OCI-LY1 (cell line): Measurements from ENCODE around the gene ARID3A.

ENCODE experiments used
- H2AFZ ChIP-seq: fragments of 200-600 bp; sonication (generic), shearing (Covaris generic); 2 replicates; pipeline ENCODE4 v1.6.0; 2014; ENCODE audit warnings: antibody characterized with exemption, mild to moderate bottlenecking, low read length
- H3F3A ChIP-seq: fragments of 200-600 bp; sonication (generic), shearing (Covaris generic); 2 replicates; pipeline ENCODE4 v1.6.0; 2014; ENCODE audit warnings: mild to moderate bottlenecking, antibody characterized with exemption, low read length, moderate library complexity; ENCODE audit not compliant: insufficient read depth
- H3K27ac ChIP-seq: fragments of 200-600 bp; sonication (generic); 2 replicates; pipeline ENCODE4 v1.5.1; 2014; ENCODE audit warnings: low read length, mixed run types, mild to moderate bottlenecking, low read depth; ENCODE audit not compliant: poor library complexity, severe bottlenecking
- H3K27me3 ChIP-seq: fragments of 200-600 bp; sonication (generic); 2 replicates; pipeline ENCODE4 v1.6.0; 2014; ENCODE audit warnings: antibody characterized with exemption, mild to moderate bottlenecking, low read length, moderate library complexity; ENCODE audit not compliant: insufficient read depth
- H3K36me3 ChIP-seq: fragments of 200-600 bp; sonication (generic); 2 replicates; pipeline ENCODE4 v1.6.1; 2014; ENCODE audit warnings: mild to moderate bottlenecking, antibody characterized with exemption, low read length, moderate library complexity, mixed read lengths; ENCODE audit not compliant: insufficient read depth
- H3K4me1 ChIP-seq: fragments of 200-600 bp; sonication (generic); 2 replicates; pipeline ENCODE4 v1.5.1; 2014; ENCODE audit warnings: mild to moderate bottlenecking, low read length, moderate library complexity; ENCODE audit not compliant: insufficient read depth, severe bottlenecking
- H3K4me2 ChIP-seq: fragments of 200-600 bp; sonication (generic), shearing (Covaris generic); 2 replicates; pipeline ENCODE4 v1.6.1; 2014; ENCODE audit warnings: low read length
- H3K4me3 ChIP-seq: fragments of 200-600 bp; sonication (generic); 2 replicates; pipeline ENCODE4 v1.5.1; 2014; ENCODE audit warnings: low read length, low read depth, mild to moderate bottlenecking, mixed read lengths; ENCODE audit not compliant: poor library complexity, severe bottlenecking
- H3K79me2 ChIP-seq: fragments of 200-600 bp; shearing (Covaris generic); 2 replicates; pipeline ENCODE4 v1.6.1; 2016; ENCODE audit warnings: mixed run types, low read length, mixed read lengths; ENCODE audit not compliant: insufficient read depth
- H3K9ac ChIP-seq: fragments of 200-600 bp; sonication (generic), shearing (Covaris generic); 2 replicates; pipeline ENCODE4 v1.6.1; 2014; ENCODE audit warnings: mild to moderate bottlenecking, low read length, mixed read lengths
- H3K9me2 ChIP-seq: fragments of 200-600 bp; sonication (generic), shearing (Covaris generic); 2 replicates; pipeline ENCODE4 v1.6.1; 2014; ENCODE audit warnings: low read depth, mild to moderate bottlenecking, low read length, mixed read lengths
- H3K9me3 ChIP-seq: fragments of 200-600 bp; shearing (Covaris generic); 2 replicates; pipeline ENCODE4 v1.6.1; 2014; ENCODE audit warnings: low read length, mixed read lengths
- H4K20me1 ChIP-seq: fragments of 200-600 bp; sonication (generic), shearing (Covaris generic); 2 replicates; pipeline ENCODE4 v1.6.0; 2016; ENCODE audit warnings: mild to moderate bottlenecking, low read length; ENCODE audit not compliant: insufficient read depth
- EZH2 ChIP-seq: fragments of 200-600 bp; sonication (generic), shearing (Covaris generic); IDR thresholded peaks from 2 replicates; pipeline ENCODE4 v1.8.0; 2017; ENCODE audit warnings: borderline replicate concordance, mixed run types, mild to moderate bottlenecking, antibody characterized with exemption, low read length, moderate library complexity, mixed read lengths
- TF ChIP-seq, protein P1 (sequence below): fragments of 200-600 bp; sonication (generic), shearing (Covaris generic); IDR thresholded peaks from 2 replicates; pipeline ENCODE4 v1.5.1; 2017; ENCODE audit warnings: mild to moderate bottlenecking, antibody characterized with exemption, low read length, moderate library complexity, mixed read lengths

The ARID3A gene

DNA sequence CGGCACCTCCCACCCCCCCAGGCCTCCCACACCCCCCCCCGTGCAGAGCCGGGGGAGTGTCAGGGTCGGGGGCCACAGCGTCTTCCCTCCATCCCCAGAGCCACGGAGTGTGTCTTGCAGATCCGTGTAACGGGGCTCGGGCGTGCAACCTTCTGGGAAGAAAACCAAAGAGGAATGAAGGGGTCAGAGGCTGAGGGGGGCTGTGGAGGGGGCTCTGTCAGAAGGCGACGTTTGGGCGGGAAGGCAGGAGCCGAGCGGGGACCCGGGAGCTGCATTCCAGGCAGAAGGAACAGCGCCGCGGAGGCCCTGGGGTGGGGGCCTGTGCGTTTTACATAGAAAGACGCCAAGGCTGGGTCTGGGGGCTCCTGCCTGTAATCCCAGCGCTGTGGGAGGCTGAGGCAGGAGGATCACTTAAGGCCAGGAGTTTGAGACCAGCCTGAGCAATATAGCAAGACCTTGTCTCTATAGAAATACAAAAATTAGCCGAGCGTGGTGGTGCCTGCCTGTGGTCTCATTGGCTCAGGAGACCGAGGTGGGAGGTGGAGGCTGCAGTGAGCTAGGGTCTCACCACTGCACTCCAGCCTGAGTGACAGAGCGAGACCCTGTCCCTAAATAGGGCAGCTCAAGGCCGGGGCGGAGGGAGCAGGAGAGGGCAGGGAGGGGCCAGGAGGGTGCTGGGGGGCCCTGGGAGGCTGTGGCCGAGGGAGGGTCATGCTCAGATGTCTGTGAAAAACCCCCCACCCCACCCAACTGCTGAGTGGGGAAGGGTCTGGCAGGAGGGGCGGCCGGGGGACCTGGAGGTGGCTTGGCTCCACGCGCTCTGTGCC is 27.8 kb downstream of the ARID3A start:
- no peaks in the 10 kb centered on the region for H3F3A ChIP-seq
- no peaks in the 10 kb centered on the region for H3K79me2 ChIP-seq
- no peaks in the 10 kb centered on the region for H3K9me2 ChIP-seq
- no peak overlapping the region for H3K4me3 ChIP-seq
- H3K27me3 ChIP-seq: peaks cover 12% of the 10 kb centered on the region; the same call in 1 of the 2 replicates
- no peak overlapping the region for H3K4me2 ChIP-seq
- H4K20me1 ChIP-seq: no peaks in the 10 kb centered on the region
- no peaks in the 10 kb centered on the region; the same call in 1 of the 2 replicates for H3K36me3 ChIP-seq
- no peaks in the 10 kb centered on the region for H3K4me1 ChIP-seq
- H2AFZ ChIP-seq: no peak overlapping the region
- no peak overlapping the region for H3K9ac ChIP-seq
- no peaks in the 10 kb centered on the region for H3K9me3 ChIP-seq
- TF ChIP-seq, protein P1, sequence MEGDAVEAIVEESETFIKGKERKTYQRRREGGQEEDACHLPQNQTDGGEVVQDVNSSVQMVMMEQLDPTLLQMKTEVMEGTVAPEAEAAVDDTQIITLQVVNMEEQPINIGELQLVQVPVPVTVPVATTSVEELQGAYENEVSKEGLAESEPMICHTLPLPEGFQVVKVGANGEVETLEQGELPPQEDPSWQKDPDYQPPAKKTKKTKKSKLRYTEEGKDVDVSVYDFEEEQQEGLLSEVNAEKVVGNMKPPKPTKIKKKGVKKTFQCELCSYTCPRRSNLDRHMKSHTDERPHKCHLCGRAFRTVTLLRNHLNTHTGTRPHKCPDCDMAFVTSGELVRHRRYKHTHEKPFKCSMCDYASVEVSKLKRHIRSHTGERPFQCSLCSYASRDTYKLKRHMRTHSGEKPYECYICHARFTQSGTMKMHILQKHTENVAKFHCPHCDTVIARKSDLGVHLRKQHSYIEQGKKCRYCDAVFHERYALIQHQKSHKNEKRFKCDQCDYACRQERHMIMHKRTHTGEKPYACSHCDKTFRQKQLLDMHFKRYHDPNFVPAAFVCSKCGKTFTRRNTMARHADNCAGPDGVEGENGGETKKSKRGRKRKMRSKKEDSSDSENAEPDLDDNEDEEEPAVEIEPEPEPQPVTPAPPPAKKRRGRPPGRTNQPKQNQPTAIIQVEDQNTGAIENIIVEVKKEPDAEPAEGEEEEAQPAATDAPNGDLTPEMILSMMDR: no peak
- TF ChIP-seq EZH2: no peak
- H3K27ac ChIP-seq: no peak overlapping the region

DNA sequence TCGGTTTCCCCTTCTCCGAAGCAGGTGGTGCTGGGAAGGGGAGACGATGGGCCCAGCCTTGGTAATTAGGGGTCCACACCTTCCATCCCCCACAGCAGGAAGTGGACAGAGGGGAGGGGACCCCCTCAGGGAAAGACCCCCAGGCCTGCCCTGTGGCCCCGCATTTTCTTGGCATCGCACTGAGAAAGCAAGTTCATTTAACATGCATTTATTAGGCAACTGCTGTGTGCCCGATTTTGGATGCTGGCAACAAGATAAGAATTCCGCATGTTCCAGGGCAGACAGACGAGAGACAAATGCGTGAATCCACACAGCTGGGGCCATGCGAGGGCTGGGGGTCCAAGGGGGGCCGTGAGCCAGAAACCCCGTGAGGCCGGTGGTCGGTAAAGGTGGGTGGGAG is 28.4 kb downstream of the ARID3A start:
- Histone ChIP-seq H3K27ac (no peak overlapping the region), H3K27me3 (peaks cover 12% of the 10 kb centered on the region; the same call in 1 of the 2 replicates), H3K4me1 (no peaks in the 10 kb centered on the region), H3K9me3 (no peaks in the 10 kb centered on the region), H3K4me3 (no peak overlapping the region), H3K9ac (no peak overlapping the region), H2AFZ (no peak overlapping the region), H3K36me3 (no peaks in the 10 kb centered on the region; the same call in 1 of the 2 replicates), H3K4me2 (no peak overlapping the region), H3F3A (no peaks in the 10 kb centered on the region), H3K79me2 (no peaks in the 10 kb centered on the region), H4K20me1 (no peaks in the 10 kb centered on the region), H3K9me2 (no peaks in the 10 kb centered on the region)
- TF ChIP-seq, protein P1: no peak
- TF ChIP-seq EZH2: no peak

DNA sequence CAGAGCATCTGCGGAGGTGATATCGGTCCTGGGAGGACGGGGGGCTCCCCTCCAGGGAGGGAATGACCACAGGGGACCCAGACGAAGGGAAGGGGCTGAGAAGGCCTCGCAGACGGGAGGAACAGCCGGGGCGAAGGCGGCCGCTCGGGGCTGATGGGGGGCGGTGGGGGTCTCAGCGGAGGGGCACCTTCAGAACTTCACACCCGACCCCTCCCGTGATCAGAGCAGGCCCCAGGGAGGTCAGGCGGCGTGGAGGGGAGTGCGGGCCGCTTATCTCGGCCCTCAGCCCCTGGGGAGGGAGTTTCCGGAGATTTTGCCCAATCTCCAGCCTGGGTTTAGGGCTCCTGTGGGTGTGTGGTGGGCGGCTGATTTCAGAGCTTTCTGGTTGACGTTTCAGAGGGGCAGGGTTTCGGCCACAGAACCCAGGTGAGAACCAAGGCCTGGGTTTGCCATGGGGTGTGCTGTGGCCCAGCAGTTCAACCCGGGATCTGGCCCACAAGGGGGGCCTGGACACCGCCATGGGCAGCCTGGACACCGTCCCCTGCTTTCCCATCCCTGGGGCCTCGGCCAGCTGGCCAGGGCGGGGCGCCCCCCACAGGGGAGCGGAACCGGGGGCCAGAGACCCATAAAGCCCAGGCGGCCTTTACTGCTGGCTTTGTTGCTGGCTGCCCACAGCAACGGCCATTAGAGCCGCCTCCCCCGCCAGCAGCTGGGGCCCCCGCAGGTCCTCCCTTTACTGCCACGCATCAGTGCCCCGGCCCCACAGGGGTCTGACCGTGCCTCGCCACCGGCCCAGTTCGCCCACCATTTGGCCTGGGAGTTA is 29.0 kb downstream of the ARID3A start:
- Histone ChIP-seq H3K27me3 (peaks cover 12% of the 10 kb centered on the region; the same call in 1 of the 2 replicates), H2AFZ (no peak overlapping the region), H3K27ac (no peak overlapping the region), H3K36me3 (no peaks in the 10 kb centered on the region), H3F3A (no peaks in the 10 kb centered on the region), H4K20me1 (no peaks in the 10 kb centered on the region), H3K4me1 (no peaks in the 10 kb centered on the region), H3K9ac (no peak overlapping the region), H3K4me2 (no peak overlapping the region), H3K9me2 (no peaks in the 10 kb centered on the region), H3K79me2 (no peaks in the 10 kb centered on the region), H3K4me3 (no peak overlapping the region), H3K9me3 (no peaks in the 10 kb centered on the region)
- TF ChIP-seq EZH2: no peak
- TF ChIP-seq, protein P1: no peak
